OCI-LY7 (cell line): Measurements from ENCODE around the gene ULK1.

Source experiments
- EZH2phosphoT487 ChIP-seq: fragments of 200-600 bp; sonication (generic); IDR thresholded peaks from 2 replicates; pipeline ENCODE4 v1.6.1; 2018; ENCODE audit warnings: low read depth, borderline replicate concordance, mild to moderate bottlenecking, mixed run types, antibody characterized with exemption, low read length, moderate library complexity, mixed read lengths
- TF ChIP-seq, protein P1 (sequence below): fragments of 200-600 bp; sonication (generic); conservative IDR thresholded peaks from 2 replicates; pipeline ENCODE4 v1.5.1; 2014; ENCODE audit warnings: mild to moderate bottlenecking, antibody characterized with exemption, low read length, moderate library complexity, mixed read lengths

DNA sequence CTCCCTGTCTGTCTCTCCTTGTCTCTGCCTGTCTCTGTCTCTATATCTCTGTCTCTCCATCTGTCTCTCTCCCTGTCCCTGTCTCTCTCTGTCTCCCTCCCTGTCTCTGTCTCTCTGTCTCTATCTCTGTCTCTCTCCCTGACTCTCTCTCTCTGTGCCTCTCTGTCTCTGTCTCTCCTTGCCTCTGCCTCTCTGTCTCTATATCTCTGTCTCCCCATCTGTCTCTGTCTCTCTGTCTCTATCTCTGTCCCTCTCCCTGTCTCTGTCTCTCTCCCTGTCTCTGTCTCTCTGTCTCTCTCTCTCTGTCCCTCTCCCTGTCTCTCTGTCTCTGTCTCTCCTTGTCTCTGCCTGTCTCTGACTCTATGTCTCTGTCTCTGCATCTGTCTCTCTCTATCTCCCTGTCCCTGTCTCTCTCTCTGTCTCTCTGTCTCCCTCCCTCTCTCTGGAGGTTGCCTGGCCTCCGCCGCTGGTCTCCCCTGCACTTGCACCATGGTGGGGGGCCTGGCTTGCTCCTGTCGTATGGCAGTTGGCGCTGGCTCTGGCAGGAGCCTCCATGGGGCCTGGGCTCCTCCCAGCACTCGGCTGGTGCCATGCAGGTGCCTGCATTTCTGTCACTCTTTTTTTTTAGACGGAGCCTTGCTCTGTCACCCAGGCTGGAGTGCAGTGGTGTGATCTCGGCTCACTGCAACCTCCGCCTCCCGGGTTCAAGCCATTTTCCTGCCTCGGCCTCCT, 37.9 kb upstream of the ULK1 start:
- TF ChIP-seq, protein P1, sequence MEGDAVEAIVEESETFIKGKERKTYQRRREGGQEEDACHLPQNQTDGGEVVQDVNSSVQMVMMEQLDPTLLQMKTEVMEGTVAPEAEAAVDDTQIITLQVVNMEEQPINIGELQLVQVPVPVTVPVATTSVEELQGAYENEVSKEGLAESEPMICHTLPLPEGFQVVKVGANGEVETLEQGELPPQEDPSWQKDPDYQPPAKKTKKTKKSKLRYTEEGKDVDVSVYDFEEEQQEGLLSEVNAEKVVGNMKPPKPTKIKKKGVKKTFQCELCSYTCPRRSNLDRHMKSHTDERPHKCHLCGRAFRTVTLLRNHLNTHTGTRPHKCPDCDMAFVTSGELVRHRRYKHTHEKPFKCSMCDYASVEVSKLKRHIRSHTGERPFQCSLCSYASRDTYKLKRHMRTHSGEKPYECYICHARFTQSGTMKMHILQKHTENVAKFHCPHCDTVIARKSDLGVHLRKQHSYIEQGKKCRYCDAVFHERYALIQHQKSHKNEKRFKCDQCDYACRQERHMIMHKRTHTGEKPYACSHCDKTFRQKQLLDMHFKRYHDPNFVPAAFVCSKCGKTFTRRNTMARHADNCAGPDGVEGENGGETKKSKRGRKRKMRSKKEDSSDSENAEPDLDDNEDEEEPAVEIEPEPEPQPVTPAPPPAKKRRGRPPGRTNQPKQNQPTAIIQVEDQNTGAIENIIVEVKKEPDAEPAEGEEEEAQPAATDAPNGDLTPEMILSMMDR, result no peak
- TF ChIP-seq EZH2phosphoT487, result no peak
